Cortex of kidney (tissue), 1 donor: ENCODE results near the gene ANTXRL.
"Not testable (repeated sequence)": the region's sequence is repeated elsewhere in the genome, so short reads cannot be mapped to it uniquely, and the experiment has no call there.

Experiments used
- DNase-seq: peaks from one replicate; lab custom pipeline; 2025; lab: John Stamatoyannopoulos, UW

Gene ANTXRL

GRCh38 chr10:46308666-46309450 is 22.1 kb downstream of the ANTXRL start:
- no peak for DNase-seq

GRCh38 chr10:46309511-46310142 is 22.8 kb downstream of the ANTXRL start:
- no peak for DNase-seq

GRCh38 chr10:46310143-46310514 is 23.3 kb downstream of the ANTXRL start:
- no peak for DNase-seq

DNA sequence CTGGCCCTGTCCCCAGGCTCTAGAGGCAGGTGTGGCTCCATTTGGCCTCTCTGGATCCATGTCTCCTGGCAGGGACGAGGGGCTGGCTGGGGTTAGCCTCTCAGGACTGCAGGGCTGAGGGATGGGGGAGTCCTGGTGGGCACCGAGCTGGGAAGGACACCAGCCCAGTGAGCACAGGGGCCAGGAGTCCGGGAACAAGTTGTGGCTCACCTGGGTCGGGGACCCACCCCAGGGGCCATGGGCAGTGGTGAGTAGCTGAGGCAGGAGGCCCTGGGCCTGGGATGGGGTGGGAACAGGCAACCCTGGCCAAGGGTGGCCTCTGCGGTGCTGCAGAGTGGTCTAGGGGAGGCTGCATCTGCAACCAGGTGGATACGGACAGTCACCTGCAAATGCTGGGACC is 24.1 kb downstream of the ANTXRL start:
- DNase-seq = no peak

DNA sequence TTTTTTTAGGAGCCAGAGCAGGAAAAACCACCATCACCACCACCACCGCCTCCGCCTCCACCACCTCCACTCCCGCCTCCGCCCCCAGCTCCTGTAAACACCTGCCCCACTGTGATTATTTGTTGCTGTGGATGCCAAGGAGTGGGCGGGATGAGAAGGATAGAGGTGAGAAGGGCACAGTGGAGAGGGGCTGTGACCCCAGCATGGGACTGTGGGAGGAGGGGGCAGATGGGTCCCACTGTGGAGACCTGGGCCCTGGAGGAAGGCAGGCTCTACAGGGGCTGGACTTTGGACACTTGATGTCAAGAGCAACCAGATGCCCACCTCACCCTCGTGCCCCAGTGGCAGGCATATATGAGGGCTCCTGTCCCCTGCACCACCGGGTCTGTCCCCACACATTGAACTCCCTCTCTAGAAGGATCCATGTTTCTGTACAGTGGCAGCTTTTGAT is 24.7 kb downstream of the ANTXRL start:
- no peak for DNase-seq

GRCh38 chr10:46311961-46312431 is 25.2 kb downstream of the ANTXRL start:
- DNase-seq = not testable (repeated sequence)

GRCh38 chr10:46312953-46313352 is 26.2 kb downstream of the ANTXRL start:
- DNase-seq = no peak

DNA sequence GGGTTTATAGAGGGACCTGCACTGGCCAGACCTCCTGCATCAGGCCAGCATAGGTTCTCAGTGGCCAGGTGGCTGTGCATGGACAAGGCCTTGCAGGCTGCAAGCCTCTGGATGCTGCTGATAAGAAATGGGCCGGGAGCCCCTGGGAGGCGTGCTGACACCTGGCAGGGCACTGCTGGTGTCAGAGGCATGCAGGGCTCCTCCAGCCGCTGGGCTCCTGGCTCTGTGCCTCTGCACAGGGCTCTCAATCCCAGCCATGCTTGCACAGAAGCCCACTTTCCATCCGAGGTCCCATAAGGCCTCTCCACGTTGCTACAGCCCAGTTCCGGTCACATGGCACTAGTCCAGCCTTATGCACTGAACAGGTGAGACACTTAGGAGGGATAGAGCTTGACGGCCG is 27.3 kb downstream of the ANTXRL start:
- no peak for DNase-seq

GRCh38 chr10:46315071-46315860 is 28.5 kb downstream of the ANTXRL start:
- not testable (repeated sequence) for DNase-seq

GRCh38 chr10:46317370-46317769 is 30.6 kb downstream of the ANTXRL start:
- DNase-seq = no peak

DNA sequence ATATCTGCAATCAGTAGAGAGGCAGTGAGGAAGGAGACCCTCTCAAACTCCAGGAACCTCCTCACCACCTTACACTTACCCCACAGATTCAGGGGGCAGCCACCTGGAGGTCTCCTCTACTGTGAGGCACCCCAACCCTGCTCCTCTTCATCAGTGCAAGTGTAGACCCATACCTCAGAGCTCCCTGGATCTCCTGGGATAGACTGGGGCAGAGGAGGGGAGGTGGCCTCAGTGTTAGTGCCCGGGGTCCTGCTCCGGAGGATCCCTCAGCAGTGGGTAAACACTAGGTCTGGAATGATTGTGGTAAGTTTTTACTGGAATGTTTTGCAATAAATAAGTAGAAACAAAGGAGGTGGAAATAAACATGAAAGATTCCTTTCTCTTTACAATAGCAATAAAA is 31.1 kb downstream of the ANTXRL start:
- DNase-seq = no peak

GRCh38 chr10:46318799-46319198 is 32.0 kb downstream of the ANTXRL start:
- no peak for DNase-seq

- no peak for DNase-seq
Measured at GRCh38 chr10:46319389-46319788, 32.6 kb downstream of the ANTXRL start.

GRCh38 chr10:46321770-46322169 is 35.0 kb downstream of the ANTXRL start:
- DNase-seq = no peak

DNA sequence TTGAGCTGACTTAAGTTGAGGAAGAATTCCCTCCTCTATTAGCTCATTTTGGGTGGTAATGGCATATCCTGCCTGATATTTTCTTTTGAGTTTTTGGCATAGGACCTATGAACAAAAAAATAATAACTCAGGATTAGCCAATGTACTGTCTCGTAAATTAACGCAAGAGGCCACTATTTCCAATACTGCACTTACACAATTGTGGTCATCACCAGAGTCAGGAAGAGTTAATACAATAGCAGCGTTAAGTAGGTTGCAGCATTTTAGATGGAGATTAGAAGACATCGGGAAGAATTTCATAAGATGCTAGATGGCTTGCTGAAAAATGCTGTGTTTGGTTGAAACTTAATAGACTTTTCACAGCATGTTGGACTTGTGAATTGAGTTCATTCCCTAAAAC is 36.4 kb downstream of the ANTXRL start:
- DNase-seq = no peak

- no peak for DNase-seq
Measured at GRCh38 chr10:46325021-46325420, 38.2 kb downstream of the ANTXRL start.

DNA sequence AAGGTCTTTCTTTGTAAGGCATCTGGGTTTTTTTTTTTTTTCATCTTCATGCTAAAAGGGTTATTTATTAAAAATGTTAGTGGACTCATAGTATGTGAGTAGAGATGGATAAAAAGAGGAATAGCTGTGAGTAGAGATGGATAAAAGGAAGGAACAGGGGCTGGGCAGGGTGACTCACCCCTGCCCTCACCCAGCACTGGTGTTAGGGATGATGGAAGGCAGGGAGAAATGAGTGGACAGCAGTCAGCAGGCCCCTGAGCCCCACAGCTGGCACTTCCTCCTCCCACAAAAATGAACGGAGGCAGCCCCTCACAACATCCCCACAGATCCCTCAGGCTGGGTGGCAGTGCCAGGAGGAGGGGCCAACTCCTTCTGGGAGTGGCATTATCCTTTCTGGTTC is 39.3 kb downstream of the ANTXRL start:
- no peak for DNase-seq

GRCh38 chr10:46326971-46327370 is 40.2 kb downstream of the ANTXRL start:
- no peak for DNase-seq

GRCh38 chr10:46327685-46328084 is 40.9 kb downstream of the ANTXRL start:
- no peak for DNase-seq

GRCh38 chr10:46328853-46329689 is 42.3 kb downstream of the ANTXRL start:
- DNase-seq = no peak

DNA sequence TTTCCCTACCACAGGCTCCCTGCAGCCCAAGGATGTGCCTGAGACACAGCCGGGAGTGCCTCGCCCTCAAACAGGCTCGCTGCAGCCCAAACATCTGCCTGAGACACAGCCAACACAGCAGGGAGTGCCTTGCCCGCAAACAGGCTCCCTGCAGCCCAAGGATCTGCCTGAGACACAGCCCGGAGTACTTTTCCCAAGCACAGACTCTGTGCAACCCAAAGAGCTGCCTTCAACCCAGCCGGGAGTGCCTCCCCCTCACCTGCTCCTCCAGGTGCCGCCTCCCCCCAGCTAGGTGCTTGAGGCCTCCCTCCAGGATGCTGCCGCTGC is 42.9 kb downstream of the ANTXRL start:
- DNase-seq = no peak

- no peak for DNase-seq
Measured at GRCh38 chr10:46330894-46331293, 44.1 kb downstream of the ANTXRL start.
